Loucy (cell line): ENCODE measurements around the gene VPS18.

Source experiments
- H2AFZ ChIP-seq: fragments of 200-600 bp; sonication (generic); 2 replicates; pipeline ENCODE4 v1.6.0; 2016; ENCODE audit warnings: antibody characterized with exemption, mild to moderate bottlenecking, low read length, moderate library complexity
- H3F3A ChIP-seq: fragments of 200-600 bp; 2 replicates; pipeline ENCODE4 v1.6.0; 2016; ENCODE audit warnings: antibody characterized with exemption, low read depth, mild to moderate bottlenecking
- H3K27me3 ChIP-seq: fragments of 200-600 bp; sonication (generic); 2 replicates; pipeline ENCODE4 v1.6.1; 2014; ENCODE audit warnings: low read length, mild to moderate bottlenecking; ENCODE audit not compliant: insufficient read depth, poor library complexity, severe bottlenecking
- H3K36me3 ChIP-seq: fragments of 200-600 bp; sonication (generic); 2 replicates; pipeline ENCODE4 v1.6.1; 2016; ENCODE audit warnings: low read length; ENCODE audit not compliant: insufficient read depth
- H3K4me1 ChIP-seq: fragments of 200-600 bp; sonication (generic); 2 replicates; pipeline ENCODE4 v1.5.1; 2014; ENCODE audit warnings: low read length, mild to moderate bottlenecking; ENCODE audit not compliant: insufficient read depth, poor library complexity, severe bottlenecking
- H3K4me2 ChIP-seq: fragments of 200-600 bp; sonication (generic); 2 replicates; pipeline ENCODE4 v1.6.0; 2014; ENCODE audit warnings: antibody characterized with exemption, low read length, low read depth, mild to moderate bottlenecking; ENCODE audit not compliant: poor library complexity, severe bottlenecking
- H3K4me3 ChIP-seq: fragments of 200-600 bp; sonication (generic); 2 replicates; pipeline ENCODE4 v1.5.1; 2014; ENCODE audit warnings: low read length, mild to moderate bottlenecking, mixed read lengths; ENCODE audit not compliant: poor library complexity, severe bottlenecking
- H3K79me2 ChIP-seq: fragments of 200-600 bp; sonication (generic); 2 replicates; pipeline ENCODE4 v1.6.1; 2014; ENCODE audit warnings: low read length; ENCODE audit not compliant: insufficient read depth
- H3K9ac ChIP-seq: fragments of 200-600 bp; sonication (generic); 2 replicates; pipeline ENCODE4 v1.6.0; 2014; ENCODE audit warnings: mild to moderate bottlenecking, low read depth, low read length, moderate library complexity; ENCODE audit not compliant: poor library complexity, severe bottlenecking
- H3K9me2 ChIP-seq: fragments of 200-600 bp; sonication (generic); replicated peaks from 2 replicates; pipeline ENCODE4 v1.6.1; 2016; ENCODE audit warnings: low read depth, low read length, mixed read lengths
- H3K9me3 ChIP-seq: fragments of 200-600 bp; sonication (generic); 2 replicates; pipeline ENCODE4 v1.6.1; 2014; ENCODE audit warnings: mild to moderate bottlenecking, antibody characterized with exemption, low read length, low read depth; ENCODE audit not compliant: insufficient read depth
- H4K20me1 ChIP-seq: fragments of 200-600 bp; sonication (generic); 2 replicates; pipeline ENCODE4 v1.6.0; 2014; ENCODE audit warnings: antibody characterized with exemption, low read length, mild to moderate bottlenecking; ENCODE audit not compliant: insufficient read depth, poor library complexity, severe bottlenecking
- CTCF ChIP-seq: fragments of 200-600 bp; sonication (generic); conservative IDR thresholded peaks from 2 replicates; pipeline ENCODE4 v1.5.1; 2014; ENCODE audit warnings: mild to moderate bottlenecking, antibody characterized with exemption, low read length
- EZH2phosphoT487 ChIP-seq: fragments of 200-600 bp; IDR thresholded peaks from 2 replicates; pipeline ENCODE4 v1.6.1; 2018; ENCODE audit warnings: antibody characterized with exemption, mild to moderate bottlenecking, moderate library complexity, borderline replicate concordance

Gene VPS18

GRCh38 chr15:40850576-40851112 is 43.6 kb upstream of the VPS18 start:
- no peak for TF ChIP-seq EZH2phosphoT487
- no peak for TF ChIP-seq CTCF
- H3K9me3 ChIP-seq = no peaks in the 10 kb centered on the region
- peaks cover 18% of the 10 kb centered on the region for H3K4me1 ChIP-seq
- no peaks in the 10 kb centered on the region for H4K20me1 ChIP-seq
- H3K4me2 ChIP-seq = no peak overlapping the region
- H3K27me3 ChIP-seq = no peaks in the 10 kb centered on the region
- H2AFZ ChIP-seq = no peak overlapping the region
- no peaks in the 10 kb centered on the region for H3K79me2 ChIP-seq
- H3K9me2 ChIP-seq = no peaks in the 10 kb centered on the region
- H3K9ac ChIP-seq = no peak overlapping the region
- no peaks in the 10 kb centered on the region for H3K36me3 ChIP-seq
- H3F3A ChIP-seq = no peaks in the 10 kb centered on the region
- H3K4me3 ChIP-seq = no peak overlapping the region

- H3K9me3 ChIP-seq = no peaks in the 10 kb centered on the region
- H3K4me3 ChIP-seq = no peak overlapping the region
- no peak overlapping the region for H2AFZ ChIP-seq
- no peaks in the 10 kb centered on the region for H3F3A ChIP-seq
- H3K4me2 ChIP-seq = no peak overlapping the region
- peaks cover 6% of the 10 kb centered on the region for H3K4me1 ChIP-seq
- no peaks in the 10 kb centered on the region for H4K20me1 ChIP-seq
- no peak overlapping the region for H3K9ac ChIP-seq
- no peaks in the 10 kb centered on the region for H3K27me3 ChIP-seq
- no peaks in the 10 kb centered on the region for H3K9me2 ChIP-seq
- TF ChIP-seq EZH2phosphoT487 (no peak), CTCF (no peak)
- H3K36me3 ChIP-seq = no peaks in the 10 kb centered on the region
- H3K79me2 ChIP-seq = no peaks in the 10 kb centered on the region
Observed at GRCh38 chr15:40852529-40852928, 41.7 kb upstream of the VPS18 start.

- Histone ChIP-seq H3K79me2 (no peaks in the 10 kb centered on the region), H3K36me3 (no peaks in the 10 kb centered on the region), H3K4me2 (no peak overlapping the region), H4K20me1 (no peaks in the 10 kb centered on the region), H3K4me1 (no peaks in the 10 kb centered on the region), H3K9me2 (no peaks in the 10 kb centered on the region), H3K9ac (no peak overlapping the region), H3K27me3 (no peaks in the 10 kb centered on the region), H3F3A (no peaks in the 10 kb centered on the region), H3K9me3 (no peaks in the 10 kb centered on the region), H2AFZ (no peak overlapping the region), H3K4me3 (no peak overlapping the region)
- TF ChIP-seq EZH2phosphoT487 = no peak
- TF ChIP-seq CTCF = no peak
Observed at GRCh38 chr15:40853241-40853890, 40.9 kb upstream of the VPS18 start.
